Measurements from ENCODE around the gene RECQL. TPM values are rescaled to one million over a fixed set of nuclear protein-coding genes. Genes with fewer than 3 reads are reported as not detected.
A peak's percentile ranks its signal among the peaks of the same experiment; 100 is the strongest.

Gene RECQL
- total RNA-seq, 2 experiments from 2014 or later: 81.0 to 87.9 TPM

DNA sequence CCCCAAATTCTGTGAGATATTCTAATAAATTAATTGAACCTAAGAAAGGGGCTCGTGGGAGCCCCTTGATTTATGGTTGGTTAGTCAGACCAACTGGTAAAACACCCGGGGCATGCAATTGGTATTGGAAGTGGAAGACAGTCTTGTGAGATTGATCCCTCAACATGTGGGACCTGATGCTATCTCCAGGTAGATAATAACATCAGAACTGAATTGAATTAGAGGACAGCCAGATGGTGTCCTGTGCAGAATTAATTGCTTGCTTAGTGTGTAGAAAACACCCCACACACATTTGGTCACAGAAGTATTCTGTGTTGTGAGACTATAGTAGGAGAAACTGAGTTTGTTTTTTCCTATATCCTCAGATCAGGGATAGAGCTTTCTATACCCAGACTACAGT is 42.0 kb downstream of the RECQL start:
- no peaks in the 10 kb centered on the region for H3K27me3 Mint-ChIP-seq
- H3K9me3 Mint-ChIP-seq: peaks cover 2% of the 10 kb centered on the region
- H3K4me1 Mint-ChIP-seq (ENCODE audit: low read depth): peaks cover 34% of the 10 kb centered on the region
- H3K27ac Mint-ChIP-seq: no peak overlapping the region
- H3K4me3 Mint-ChIP-seq: no peak overlapping the region
- peaks cover 55% of the 10 kb centered on the region for H3K36me3 Mint-ChIP-seq (ENCODE audit: low read depth)
- ChIA-PET CTCF (no interaction called here), POLR2A (no interaction called here)
- TF ChIP-seq, protein P1, sequence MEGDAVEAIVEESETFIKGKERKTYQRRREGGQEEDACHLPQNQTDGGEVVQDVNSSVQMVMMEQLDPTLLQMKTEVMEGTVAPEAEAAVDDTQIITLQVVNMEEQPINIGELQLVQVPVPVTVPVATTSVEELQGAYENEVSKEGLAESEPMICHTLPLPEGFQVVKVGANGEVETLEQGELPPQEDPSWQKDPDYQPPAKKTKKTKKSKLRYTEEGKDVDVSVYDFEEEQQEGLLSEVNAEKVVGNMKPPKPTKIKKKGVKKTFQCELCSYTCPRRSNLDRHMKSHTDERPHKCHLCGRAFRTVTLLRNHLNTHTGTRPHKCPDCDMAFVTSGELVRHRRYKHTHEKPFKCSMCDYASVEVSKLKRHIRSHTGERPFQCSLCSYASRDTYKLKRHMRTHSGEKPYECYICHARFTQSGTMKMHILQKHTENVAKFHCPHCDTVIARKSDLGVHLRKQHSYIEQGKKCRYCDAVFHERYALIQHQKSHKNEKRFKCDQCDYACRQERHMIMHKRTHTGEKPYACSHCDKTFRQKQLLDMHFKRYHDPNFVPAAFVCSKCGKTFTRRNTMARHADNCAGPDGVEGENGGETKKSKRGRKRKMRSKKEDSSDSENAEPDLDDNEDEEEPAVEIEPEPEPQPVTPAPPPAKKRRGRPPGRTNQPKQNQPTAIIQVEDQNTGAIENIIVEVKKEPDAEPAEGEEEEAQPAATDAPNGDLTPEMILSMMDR (IDR thresholded peaks at IDR 0.05): no peak
- ATAC-seq (no peak), DNase-seq (no peak)
- intact Hi-C loops (cut with micrococcal nuclease): loop anchor here (5.0 to 10.0 kb wide), 2 partner anchors 43 to 195 kb away; partner anchors contain the start of genes GOLT1B, LDHB and RECQL

DNA sequence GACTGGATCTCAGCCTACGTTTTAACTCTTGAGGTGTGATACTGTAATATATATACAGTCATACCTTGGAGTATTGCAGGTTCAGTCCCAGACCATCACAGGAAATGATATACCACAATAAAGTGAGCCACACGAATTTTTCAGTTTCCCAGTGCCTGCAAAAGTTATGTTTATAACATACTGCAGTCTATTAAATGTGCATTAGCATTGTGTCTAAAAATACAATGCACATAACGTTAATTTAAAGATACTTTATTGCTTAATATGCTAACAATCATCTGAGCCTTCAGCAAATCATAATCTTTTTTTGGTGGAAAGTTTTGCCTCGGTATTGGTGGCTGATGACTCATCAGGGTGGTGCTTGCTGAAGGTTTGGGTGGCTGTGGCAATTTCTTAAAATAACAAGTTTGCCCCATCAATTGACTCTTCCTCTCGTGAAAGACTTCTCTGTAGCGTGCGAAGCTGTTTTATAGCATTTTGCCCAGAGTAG is 45.1 kb downstream of the RECQL start:
- Mint-ChIP-seq H3K9me3 (no peaks in the 10 kb centered on the region), H3K4me3 (peak overlapping the region; percentile 37), H3K27me3 (no peaks in the 10 kb centered on the region), H3K27ac (peak overlapping the region; percentile 95), H3K36me3 (ENCODE audit: low read depth) (peaks cover 51% of the 10 kb centered on the region), H3K4me1 (ENCODE audit: low read depth) (peaks cover 49% of the 10 kb centered on the region)
- peak; percentile 70 for DNase-seq
- peak; percentile 86 for ATAC-seq
- TF ChIP-seq, protein P1 (IDR thresholded peaks at IDR 0.05): no peak
- intact Hi-C loops (cut with micrococcal nuclease): loop anchor here (1.0 to 10.0 kb wide), 3 partner anchors 19 to 198 kb away; partner anchors contain the start of genes GOLT1B, LDHB, PYROXD1 and RECQL
- ChIA-PET POLR2A (interaction anchor here (0.9 to 3.4 kb wide), 3 partner anchors 18 to 201 kb away, joined by 4 to 13 read pairs (median 6); partner anchors contain the start of genes GOLT1B, LDHB, PYROXD1 and RECQL), CTCF (interaction anchor here (1.3 kb wide), 1 partner anchor 22 kb away, joined by 3 read pairs; no protein-coding TSS in a partner anchor)

DNA sequence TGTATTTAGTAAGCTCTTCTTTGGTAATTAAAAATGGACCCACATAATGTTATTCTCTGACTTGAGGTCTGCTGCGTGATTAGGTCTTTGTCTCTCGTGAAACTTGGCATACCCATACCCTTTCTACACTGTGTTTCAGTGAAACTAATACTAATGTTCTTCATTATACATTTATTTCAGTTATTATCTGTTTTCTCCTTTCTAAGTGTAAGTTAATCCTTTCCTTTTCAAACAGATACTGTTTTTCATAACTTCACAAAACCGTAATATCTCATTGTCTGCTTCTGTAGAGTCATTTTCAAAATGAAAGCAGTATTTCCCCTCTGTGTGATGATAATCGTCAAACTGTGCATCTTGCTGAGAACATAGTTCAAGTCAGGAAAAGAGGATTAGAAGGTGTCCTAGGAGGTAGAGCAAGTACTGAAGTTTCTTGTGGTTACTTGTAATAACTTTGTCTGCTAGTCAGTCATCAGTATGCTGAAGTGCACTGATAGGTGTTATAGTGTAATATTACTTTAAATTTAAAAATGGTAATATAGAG is 48.1 kb downstream of the RECQL start:
- H3K27ac Mint-ChIP-seq: peak overlapping the region; percentile 86
- H3K27me3 Mint-ChIP-seq: no peaks in the 10 kb centered on the region
- no peaks in the 10 kb centered on the region for H3K9me3 Mint-ChIP-seq
- intact Hi-C loops (cut with micrococcal nuclease): loop anchor here (10.0 kb wide), 1 partner anchor 201 kb away; the partner anchor contains the start of gene LDHB
- DNase-seq (no peak), ATAC-seq (peak; percentile 24)
- H3K4me3 Mint-ChIP-seq: peak overlapping the region; percentile 57
- TF ChIP-seq, protein P1 (IDR thresholded peaks at IDR 0.05): no peak
- CTCF ChIA-PET: no interaction called here
- peaks cover 39% of the 10 kb centered on the region for H3K36me3 Mint-ChIP-seq (ENCODE audit: low read depth)
- POLR2A ChIA-PET: interaction anchor here (1.1 to 4.2 kb wide), 2 partner anchors 15 to 200 kb away, joined by 4 to 18 read pairs; partner anchors contain the start of gene PYROXD1
- peaks cover 48% of the 10 kb centered on the region for H3K4me1 Mint-ChIP-seq (ENCODE audit: low read depth)

DNA sequence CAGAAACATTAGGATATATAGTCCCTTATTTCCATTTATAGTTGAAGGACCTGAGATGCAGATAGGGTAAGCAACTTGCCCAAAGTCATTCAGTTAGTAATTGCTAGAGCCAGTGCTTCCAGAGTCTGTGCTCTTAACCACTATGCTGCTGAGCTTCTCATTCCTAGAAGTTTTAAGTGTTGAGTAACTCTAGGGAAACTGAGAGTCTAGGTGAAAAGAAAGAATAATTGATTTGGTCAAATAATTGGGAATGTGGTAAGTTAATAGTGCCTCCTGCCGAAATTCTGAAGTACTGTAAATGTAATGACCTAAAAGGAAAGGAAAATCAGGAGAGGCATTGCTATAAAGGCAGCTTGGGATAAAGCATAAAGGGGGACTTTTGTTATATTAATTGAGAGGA is 49.9 kb downstream of the RECQL start:
- CTCF ChIA-PET: interaction anchor here (0.6 to 1.6 kb wide), 3 partner anchors 9 to 877 kb away, joined by 3 to 5 read pairs (median 4); partner anchors contain the start of gene PYROXD1
- peaks cover 27% of the 10 kb centered on the region for H3K36me3 Mint-ChIP-seq (ENCODE audit: low read depth)
- H3K4me3 Mint-ChIP-seq: no peak overlapping the region
- no peak for DNase-seq
- TF ChIP-seq, protein P1 (IDR thresholded peaks at IDR 0.05): no peak
- ATAC-seq: no peak
- H3K27ac Mint-ChIP-seq: no peak overlapping the region
- POLR2A ChIA-PET: interaction anchor here (0.6 to 4.2 kb wide), 4 partner anchors 11 to 104 kb away, joined by 3 to 18 read pairs (median 3); partner anchors contain the start of gene PYROXD1
- intact Hi-C loops (cut with micrococcal nuclease): loop anchor here (10.0 kb wide), 1 partner anchor 203 kb away; the partner anchor contains the start of gene LDHB
- no peaks in the 10 kb centered on the region for H3K9me3 Mint-ChIP-seq
- H3K27me3 Mint-ChIP-seq: no peaks in the 10 kb centered on the region
- peaks cover 30% of the 10 kb centered on the region for H3K4me1 Mint-ChIP-seq (ENCODE audit: low read depth)
